ENCODE data around the gene ZNF8.
"Not testable (repeated sequence)": the region's sequence is repeated elsewhere in the genome, so short reads cannot be mapped to it uniquely, and the experiment has no call there.

ZNF8 gene

GRCh38 chr19:58278541-58279041, at the start of gene ZNF8:
Gene ZNF8 (plus strand): TSS chr19:58278955. CDS start chr19:58279082, 127 bp downstream.
- peak; percentile 97 for FAIRE-seq
- DNase-seq (ENCODE audit: extremely low spot score, insufficient read length, low read depth): peak; percentile 99

GRCh38 chr19:58229255-58229639, 49.5 kb upstream of the ZNF8 start:
- FAIRE-seq: no peak
- DNase-seq (ENCODE audit: extremely low spot score, insufficient read length, low read depth): no peak

GRCh38 chr19:58237324-58237723, 41.4 kb upstream of the ZNF8 start:
- DNase-seq (ENCODE audit: extremely low spot score, insufficient read length, low read depth) (no peak), FAIRE-seq (no peak)

GRCh38 chr19:58243351-58243750, 35.4 kb upstream of the ZNF8 start:
- DNase-seq (ENCODE audit: extremely low spot score, insufficient read length, low read depth): no peak

GRCh38 chr19:58248886-58249285, 29.9 kb upstream of the ZNF8 start:
- FAIRE-seq (no peak), DNase-seq (ENCODE audit: extremely low spot score, insufficient read length, low read depth) (no peak)

More at GRCh38 chr19:58243351-58243750, 35.4 kb upstream of the ZNF8 start:
- no peak for FAIRE-seq

- no peak for FAIRE-seq
- no peak for DNase-seq (ENCODE audit: extremely low spot score, insufficient read length, low read depth)
Measured at GRCh38 chr19:58252102-58252685, 26.6 kb upstream of the ZNF8 start.

GRCh38 chr19:58258259-58258658, 20.5 kb upstream of the ZNF8 start:
- not testable (repeated sequence) for FAIRE-seq; DNase-seq (ENCODE audit: extremely low spot score, insufficient read length, low read depth)

GRCh38 chr19:58261600-58261967, 17.2 kb upstream of the ZNF8 start:
- DNase-seq (ENCODE audit: extremely low spot score, insufficient read length, low read depth) (no peak), FAIRE-seq (no peak)

- no peak for FAIRE-seq
Measured at GRCh38 chr19:58261968-58262921, 16.5 kb upstream of the ZNF8 start.

GRCh38 chr19:58262922-58263296, 15.8 kb upstream of the ZNF8 start:
- DNase-seq (ENCODE audit: extremely low spot score, insufficient read length, low read depth) (no peak), FAIRE-seq (no peak)

More at GRCh38 chr19:58261968-58262921, 16.5 kb upstream of the ZNF8 start:
- no peak for DNase-seq (ENCODE audit: extremely low spot score, insufficient read length, low read depth)

- no peak for DNase-seq (ENCODE audit: extremely low spot score, insufficient read length, low read depth)
- FAIRE-seq: no peak
Measured at GRCh38 chr19:58265100-58265499, 13.7 kb upstream of the ZNF8 start.

- DNase-seq (ENCODE audit: extremely low spot score, insufficient read length, low read depth) (no peak), FAIRE-seq (no peak)
Measured at GRCh38 chr19:58268344-58268743, 10.4 kb upstream of the ZNF8 start.

GRCh38 chr19:58274771-58275201, 4.0 kb upstream of the ZNF8 start:
- no peak for FAIRE-seq
- no peak for DNase-seq (ENCODE audit: extremely low spot score, insufficient read length, low read depth)

- DNase-seq (ENCODE audit: extremely low spot score, insufficient read length, low read depth): no peak
- FAIRE-seq: no peak
Measured at GRCh38 chr19:58275564-58275963, 3.2 kb upstream of the ZNF8 start.

GRCh38 chr19:58277197-58277596, 1.6 kb upstream of the ZNF8 start:
- FAIRE-seq: no peak
- no peak for DNase-seq (ENCODE audit: extremely low spot score, insufficient read length, low read depth)

- no peak for DNase-seq (ENCODE audit: extremely low spot score, insufficient read length, low read depth)
Measured at GRCh38 chr19:58277748-58278540, 811 bp upstream of the ZNF8 start.

GRCh38 chr19:58279042-58279924, 528 bp downstream of the ZNF8 start:
- DNase-seq (ENCODE audit: extremely low spot score, insufficient read length, low read depth) (peak; percentile 14), FAIRE-seq (peak; percentile 29)

More at GRCh38 chr19:58277748-58278540, 811 bp upstream of the ZNF8 start:
- FAIRE-seq: no peak

- no peak for DNase-seq (ENCODE audit: extremely low spot score, insufficient read length, low read depth)
- FAIRE-seq: no peak
Measured at GRCh38 chr19:58279925-58280316, 1.2 kb downstream of the ZNF8 start.

- no peak for DNase-seq (ENCODE audit: extremely low spot score, insufficient read length, low read depth)
- FAIRE-seq: no peak
Measured at GRCh38 chr19:58284199-58284598, 5.4 kb downstream of the ZNF8 start.
